ENCODE results near the gene PRM2.
"Not testable (repeated sequence)": the region's sequence is repeated elsewhere in the genome, so short reads cannot be mapped to it uniquely, and the experiment has no call there.

Gene PRM2

GRCh38 chr16:11307639-11308492 is 31.6 kb upstream of the PRM2 start:
- DNase-seq (ENCODE audit: low read depth in 3 of 3): no peak

- no peak for DNase-seq (ENCODE audit: low read depth in 3 of 3)
Observed at GRCh38 chr16:11306997-11307638, 30.8 kb upstream of the PRM2 start.

- no peak for DNase-seq (ENCODE audit: low read depth in 3 of 3)
Observed at GRCh38 chr16:11306381-11306780, 30.1 kb upstream of the PRM2 start.

GRCh38 chr16:11303405-11304138 is 27.3 kb upstream of the PRM2 start:
- DNase-seq (ENCODE audit: low read depth in 3 of 3): no peak

- no peak for DNase-seq (ENCODE audit: low read depth in 3 of 3)
Observed at GRCh38 chr16:11302977-11303376, 26.7 kb upstream of the PRM2 start.

DNA sequence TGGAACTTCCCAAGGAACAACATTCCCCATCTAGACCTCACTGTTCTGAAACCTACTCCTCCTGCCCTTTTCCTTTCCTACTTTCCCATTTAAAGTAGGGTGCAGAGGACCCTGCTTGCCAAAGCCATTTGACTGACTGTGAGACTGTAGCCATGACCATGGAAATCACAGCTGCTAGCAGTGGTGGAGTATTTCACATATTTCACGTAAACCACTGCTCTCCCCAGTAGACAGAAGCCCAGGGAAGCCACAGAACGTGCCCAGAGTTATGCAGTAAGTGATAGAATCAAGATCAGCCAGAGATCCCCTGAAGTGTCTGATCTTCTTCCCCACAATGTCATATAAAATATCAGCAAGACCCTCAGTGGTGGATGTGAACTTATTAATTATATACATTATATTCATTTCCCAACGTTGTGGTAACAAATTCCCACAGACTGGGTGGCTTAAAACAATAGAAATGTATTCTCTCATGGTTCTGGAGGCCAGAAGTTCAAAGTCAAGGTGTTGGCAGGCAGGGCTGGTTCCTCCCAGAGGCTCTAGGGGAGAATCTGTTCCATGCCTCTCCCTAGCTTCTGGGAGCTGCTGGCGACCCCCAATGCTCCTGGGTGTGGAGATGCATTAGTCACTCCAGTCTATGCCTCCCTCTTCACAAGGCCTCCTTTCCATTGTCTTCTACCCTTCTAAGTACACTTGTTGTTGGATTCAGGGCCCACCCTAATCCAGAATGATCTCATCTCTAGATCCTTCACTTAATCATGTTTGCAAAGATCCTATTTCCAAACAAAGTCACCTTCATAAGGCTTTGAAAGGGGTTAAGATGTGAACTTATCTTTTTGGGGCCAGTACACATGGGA is 25.6 kb upstream of the PRM2 start:
- no peak for DNase-seq (ENCODE audit: low read depth in 3 of 3)

GRCh38 chr16:11300560-11300892 is 24.2 kb upstream of the PRM2 start:
- no peak for DNase-seq (ENCODE audit: low read depth in 3 of 3)

GRCh38 chr16:11299865-11300559 is 23.7 kb upstream of the PRM2 start:
- DNase-seq (ENCODE audit: low read depth in 3 of 3): no peak

- not testable (repeated sequence) for DNase-seq (ENCODE audit: low read depth in 3 of 3)
Observed at GRCh38 chr16:11298950-11299547, 22.8 kb upstream of the PRM2 start.

DNA sequence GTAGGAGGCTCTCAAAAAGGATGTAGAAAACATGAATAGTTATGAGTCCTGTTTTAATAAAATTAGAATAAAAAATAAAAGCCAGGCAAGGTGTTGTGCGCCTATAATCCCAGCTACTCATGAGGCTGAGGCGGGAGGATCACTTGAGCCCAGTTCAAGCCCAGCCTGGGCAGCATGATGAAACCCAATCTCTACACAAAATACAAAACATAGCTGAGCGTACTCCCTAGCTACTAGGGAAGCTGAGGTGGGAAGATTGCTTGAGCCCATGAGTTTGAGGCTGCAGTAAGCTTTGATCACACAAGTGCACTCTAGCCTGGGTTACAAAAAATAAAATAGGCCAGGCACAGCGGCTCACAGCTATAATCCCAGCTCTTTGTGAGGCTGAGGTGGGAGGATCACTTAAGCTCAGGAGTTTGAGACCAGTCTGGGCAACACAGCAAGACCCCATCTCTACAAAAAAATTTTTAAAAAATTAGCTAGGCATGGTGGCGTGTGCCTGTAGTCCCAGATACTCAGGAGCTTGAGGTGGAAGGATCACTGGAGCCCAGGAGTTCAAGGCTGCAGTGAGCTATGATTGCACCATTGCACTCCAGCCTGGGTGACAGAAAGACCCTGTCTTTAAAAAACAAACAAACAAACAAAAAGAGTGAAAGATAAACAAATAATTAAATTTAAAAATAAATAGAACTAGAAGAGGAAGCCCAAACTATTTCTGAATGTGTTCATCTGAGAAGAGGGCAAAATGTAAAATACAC is 22.0 kb upstream of the PRM2 start:
- DNase-seq (ENCODE audit: low read depth in 3 of 3): no peak

- peak; percentile 37 to 41 (median 38) for DNase-seq (ENCODE audit: low read depth in 3 of 3)
Observed at GRCh38 chr16:11297492-11298142, 21.3 kb upstream of the PRM2 start.

DNA sequence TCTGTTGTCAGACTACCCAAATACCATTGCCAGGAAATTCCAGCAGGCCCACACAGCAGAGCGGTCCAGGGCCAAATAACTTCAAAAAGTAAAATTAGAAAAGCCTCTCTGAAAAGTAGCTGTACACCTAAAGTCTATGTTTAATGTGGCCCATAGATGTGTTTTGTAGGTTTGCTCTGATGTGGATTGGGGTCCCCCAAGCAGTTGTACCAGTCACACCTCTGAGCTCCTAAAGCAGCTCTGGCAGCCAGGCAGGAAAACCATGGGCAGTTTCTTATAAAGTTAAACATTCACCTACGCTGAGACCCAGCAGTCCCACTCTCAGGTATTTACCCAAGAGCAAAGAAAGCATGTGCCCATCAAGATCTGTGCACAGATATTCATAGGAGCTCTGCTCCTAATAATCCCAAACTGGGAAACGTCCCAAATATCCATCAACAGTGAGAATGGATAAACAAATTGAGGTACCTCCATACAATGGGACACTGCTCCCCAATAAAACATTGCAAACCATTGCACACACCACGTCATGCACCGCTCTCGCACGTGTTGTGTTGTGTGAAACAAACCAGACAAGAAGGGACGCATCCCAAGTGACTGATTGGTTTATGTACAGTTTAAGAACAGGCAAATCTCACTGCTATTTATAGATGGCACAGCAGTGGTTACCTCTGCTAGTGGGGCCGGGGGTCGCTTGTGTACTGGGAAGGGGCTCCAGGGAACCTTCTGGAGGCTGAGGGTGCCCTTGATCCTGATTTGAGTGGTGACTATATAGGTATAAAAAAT is 20.6 kb upstream of the PRM2 start:
- DNase-seq (ENCODE audit: low read depth in 3 of 3): no peak

DNA sequence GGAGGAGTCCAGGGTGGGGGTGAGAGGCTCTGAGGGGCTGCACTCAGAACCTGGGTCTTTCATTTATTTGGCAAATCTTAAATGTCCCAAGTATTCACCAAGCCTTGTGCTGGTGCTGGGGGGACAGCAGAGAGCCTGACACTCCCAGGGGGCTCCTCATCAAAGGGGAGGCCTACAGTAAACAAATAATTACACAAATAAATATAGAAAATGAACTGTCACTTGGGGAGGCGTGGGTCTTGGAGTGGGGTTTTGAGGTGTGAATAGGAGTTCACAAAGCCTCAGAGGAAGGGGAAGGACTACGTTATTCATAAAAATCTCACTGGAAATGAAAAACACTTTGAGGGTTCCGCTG is 20.0 kb upstream of the PRM2 start:
- DNase-seq (ENCODE audit: low read depth in 3 of 3): no peak

DNA sequence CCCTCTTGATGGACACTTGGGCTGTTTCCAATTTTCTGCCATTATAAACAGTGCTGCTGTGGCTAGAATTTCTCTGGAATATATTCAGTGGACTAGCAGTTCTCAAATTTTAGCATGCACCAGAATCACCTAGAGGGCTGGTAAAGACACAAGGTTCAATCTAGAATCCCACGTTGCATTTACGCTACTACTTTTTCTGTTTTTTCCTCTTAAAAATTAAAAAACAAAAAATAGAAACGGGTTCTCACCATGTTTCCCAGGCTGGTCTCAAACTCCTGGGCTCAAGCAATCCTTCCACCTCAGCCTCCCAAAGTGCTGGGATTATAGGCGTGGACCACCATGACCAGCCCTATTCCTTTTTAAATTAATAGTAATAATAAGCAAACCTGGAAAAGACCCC is 19.4 kb upstream of the PRM2 start:
- no peak for DNase-seq (ENCODE audit: low read depth in 3 of 3)

DNA sequence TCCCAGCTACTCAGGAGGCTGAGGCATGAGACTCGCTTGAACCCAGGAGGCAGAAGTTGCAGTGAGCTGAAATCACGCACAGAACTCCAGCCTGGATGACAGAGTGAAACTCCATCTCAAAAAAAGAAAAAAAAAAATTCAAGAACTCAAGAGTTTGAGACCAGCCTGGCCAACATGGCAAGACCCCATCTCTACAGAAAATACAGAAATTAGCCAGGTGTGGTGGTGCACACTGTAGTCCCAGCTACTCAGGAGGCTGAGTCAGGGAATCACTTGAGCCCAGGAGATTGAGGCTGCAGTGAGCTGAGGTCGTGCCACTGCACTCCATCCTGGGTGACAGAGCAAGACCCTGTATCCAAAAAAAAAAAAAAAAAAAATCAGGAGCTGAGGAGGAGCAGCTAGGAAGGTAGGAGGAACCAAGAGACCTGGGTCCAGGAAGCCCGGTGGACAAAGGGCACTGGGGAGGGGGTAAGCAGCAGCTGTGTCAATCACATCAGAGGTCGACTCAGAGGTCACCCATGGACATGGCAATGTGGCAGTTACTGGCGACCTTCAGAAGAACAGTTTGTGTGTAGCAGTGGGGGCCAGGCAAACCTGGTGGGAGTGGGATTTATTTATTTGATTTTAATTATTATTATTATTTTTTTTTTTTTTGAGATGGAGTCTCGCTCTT is 15.9 kb upstream of the PRM2 start:
- DNase-seq (ENCODE audit: low read depth in 3 of 3): no peak

DNA sequence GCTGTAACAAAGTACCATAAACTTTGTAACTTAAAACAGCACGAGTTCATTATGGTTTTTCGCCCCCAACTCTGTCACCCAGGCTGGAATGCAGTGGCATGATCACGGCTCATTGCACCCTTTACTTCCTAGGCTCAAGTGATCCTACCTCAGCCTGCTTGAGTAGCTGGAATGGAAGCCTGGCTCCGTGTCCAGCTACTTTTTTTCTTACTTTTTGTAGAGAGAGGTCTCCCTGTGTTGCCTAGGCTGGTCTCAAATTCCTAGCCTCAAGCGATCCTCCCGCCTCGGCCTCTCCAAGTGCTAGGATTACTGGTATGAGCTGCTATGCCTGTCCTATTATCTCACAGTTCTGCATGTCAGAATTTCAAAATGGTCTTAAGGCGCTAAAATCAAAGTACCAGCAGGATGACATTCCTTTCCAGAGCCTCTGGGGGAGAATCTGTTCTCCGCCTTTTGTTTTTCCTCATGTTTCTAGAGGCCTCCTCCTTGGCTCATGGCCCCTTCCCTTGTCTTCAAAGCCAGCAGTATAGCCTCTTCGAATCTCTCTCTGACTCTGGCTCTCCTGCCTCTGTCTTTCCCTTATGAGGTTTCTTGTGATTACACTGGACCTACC is 14.9 kb upstream of the PRM2 start:
- no peak for DNase-seq (ENCODE audit: low read depth in 3 of 3)

GRCh38 chr16:11290102-11290893 is 14.0 kb upstream of the PRM2 start:
- DNase-seq (ENCODE audit: low read depth in 3 of 3): no peak
